ENCODE data around the gene SNX20.

SNX20 gene

GRCh38 chr16:50664270-50664669 lies 16.8 kb downstream of the SNX20 start:
- DNase-seq (ENCODE audit: extremely low read depth in 1 of 2, low read depth in 1 of 2) = no peak

- DNase-seq (ENCODE audit: extremely low read depth in 1 of 2, low read depth in 1 of 2) = no peak
Observed at GRCh38 chr16:50662306-50662940, 18.7 kb downstream of the SNX20 start.

- no peak for DNase-seq (ENCODE audit: extremely low read depth in 1 of 2, low read depth in 1 of 2)
Observed at GRCh38 chr16:50659806-50660205, 21.3 kb downstream of the SNX20 start.

GRCh38 chr16:50657241-50657640 lies 23.9 kb downstream of the SNX20 start:
- no peak for DNase-seq (ENCODE audit: extremely low read depth in 1 of 2, low read depth in 1 of 2)

GRCh38 chr16:50655558-50656055 lies 25.5 kb downstream of the SNX20 start:
- DNase-seq (ENCODE audit: extremely low read depth in 1 of 2, low read depth in 1 of 2) = no peak

GRCh38 chr16:50653633-50654519 lies 27.2 kb downstream of the SNX20 start:
- DNase-seq (ENCODE audit: extremely low read depth in 1 of 2, low read depth in 1 of 2) = no peak

GRCh38 chr16:50652836-50653425 lies 28.2 kb downstream of the SNX20 start:
- no peak for DNase-seq (ENCODE audit: extremely low read depth in 1 of 2, low read depth in 1 of 2)

- DNase-seq (ENCODE audit: extremely low read depth in 1 of 2, low read depth in 1 of 2) = no peak
Observed at GRCh38 chr16:50651835-50652438, 29.2 kb downstream of the SNX20 start.

GRCh38 chr16:50646345-50646744 lies 34.8 kb downstream of the SNX20 start:
- no peak for DNase-seq (ENCODE audit: extremely low read depth in 1 of 2, low read depth in 1 of 2)

- no peak for DNase-seq (ENCODE audit: extremely low read depth in 1 of 2, low read depth in 1 of 2)
Observed at GRCh38 chr16:50645563-50646220, 35.4 kb downstream of the SNX20 start.

GRCh38 chr16:50644729-50645128 lies 36.4 kb downstream of the SNX20 start:
- no peak for DNase-seq (ENCODE audit: extremely low read depth in 1 of 2, low read depth in 1 of 2)

GRCh38 chr16:50644245-50644644 lies 36.9 kb downstream of the SNX20 start:
- no peak for DNase-seq (ENCODE audit: extremely low read depth in 1 of 2, low read depth in 1 of 2)

GRCh38 chr16:50643192-50643591 lies 37.9 kb downstream of the SNX20 start:
- DNase-seq (ENCODE audit: extremely low read depth in 1 of 2, low read depth in 1 of 2) = no peak

- no peak for DNase-seq (ENCODE audit: extremely low read depth in 1 of 2, low read depth in 1 of 2)
Observed at GRCh38 chr16:50642349-50642748, 38.8 kb downstream of the SNX20 start.

GRCh38 chr16:50641818-50642187 lies 39.3 kb downstream of the SNX20 start:
- no peak for DNase-seq (ENCODE audit: extremely low read depth in 1 of 2, low read depth in 1 of 2)

GRCh38 chr16:50640919-50641817 lies 39.9 kb downstream of the SNX20 start:
- DNase-seq (ENCODE audit: extremely low read depth in 1 of 2, low read depth in 1 of 2) = no peak

GRCh38 chr16:50640391-50640790 lies 40.7 kb downstream of the SNX20 start:
- no peak for DNase-seq (ENCODE audit: extremely low read depth in 1 of 2, low read depth in 1 of 2)

GRCh38 chr16:50638816-50639670 lies 42.1 kb downstream of the SNX20 start:
- no peak for DNase-seq (ENCODE audit: extremely low read depth in 1 of 2, low read depth in 1 of 2)
